ENCODE data around the gene JPT2. TPM values are rescaled to one million over a fixed set of nuclear protein-coding genes. Genes with fewer than 3 reads are reported as not detected.

The JPT2 gene
- total RNA-seq, 2 donors from 2014 or later: 15.5 to 24.4 TPM

GRCh38 chr16:1638757-1639156 is 39.3 kb upstream of the JPT2 start:
- TF ChIP-seq POLR2A (IDR thresholded peaks at IDR 0.05): no peak
- TF ChIP-seq, protein P1, sequence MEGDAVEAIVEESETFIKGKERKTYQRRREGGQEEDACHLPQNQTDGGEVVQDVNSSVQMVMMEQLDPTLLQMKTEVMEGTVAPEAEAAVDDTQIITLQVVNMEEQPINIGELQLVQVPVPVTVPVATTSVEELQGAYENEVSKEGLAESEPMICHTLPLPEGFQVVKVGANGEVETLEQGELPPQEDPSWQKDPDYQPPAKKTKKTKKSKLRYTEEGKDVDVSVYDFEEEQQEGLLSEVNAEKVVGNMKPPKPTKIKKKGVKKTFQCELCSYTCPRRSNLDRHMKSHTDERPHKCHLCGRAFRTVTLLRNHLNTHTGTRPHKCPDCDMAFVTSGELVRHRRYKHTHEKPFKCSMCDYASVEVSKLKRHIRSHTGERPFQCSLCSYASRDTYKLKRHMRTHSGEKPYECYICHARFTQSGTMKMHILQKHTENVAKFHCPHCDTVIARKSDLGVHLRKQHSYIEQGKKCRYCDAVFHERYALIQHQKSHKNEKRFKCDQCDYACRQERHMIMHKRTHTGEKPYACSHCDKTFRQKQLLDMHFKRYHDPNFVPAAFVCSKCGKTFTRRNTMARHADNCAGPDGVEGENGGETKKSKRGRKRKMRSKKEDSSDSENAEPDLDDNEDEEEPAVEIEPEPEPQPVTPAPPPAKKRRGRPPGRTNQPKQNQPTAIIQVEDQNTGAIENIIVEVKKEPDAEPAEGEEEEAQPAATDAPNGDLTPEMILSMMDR (IDR thresholded peaks at IDR 0.05): no peak
- WGBS, 2 donors: 89 to 90% methylated on average over 7 to 8 of the region's 8 CpGs
- H3K9me3 ChIP-seq: no peaks in the 10 kb centered on the region
- intact Hi-C loops (cut with DNase I): no loop called here
- no peak overlapping the region for H3K4me3 ChIP-seq
- H3K4me1 ChIP-seq: no peaks in the 10 kb centered on the region
- no peaks in the 10 kb centered on the region for H3K27me3 ChIP-seq
- DNase-seq (no peak), ATAC-seq (no peak)
- no peak overlapping the region for H3K27ac ChIP-seq
- peaks cover 0 to 19% of the 10 kb centered on the region in 2 donors for H3K36me3 ChIP-seq (replicated peaks in 1 of 2; ENCODE audit: insufficient read depth in 1 of 2, low read depth in 2 of 2)

DNA sequence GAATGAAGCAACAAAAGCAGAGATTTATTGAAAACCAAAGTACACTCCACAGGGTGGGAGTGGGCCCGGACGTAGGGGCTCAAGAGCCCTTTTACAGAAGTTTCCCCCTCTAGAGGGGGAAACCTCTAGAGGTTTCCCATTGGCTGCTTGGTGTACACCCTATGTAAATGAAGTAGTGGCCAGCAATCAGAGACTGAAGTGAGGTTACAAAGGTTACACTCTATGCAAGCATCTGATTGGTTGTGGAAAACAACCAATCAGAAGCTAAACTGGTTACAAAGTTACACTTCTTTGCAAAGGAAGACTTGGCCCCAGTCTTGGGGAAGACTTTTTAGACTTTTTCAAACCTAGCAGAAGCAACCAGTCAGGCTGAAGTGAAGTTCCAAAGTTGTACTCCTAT is 38.8 kb upstream of the JPT2 start:
- TF ChIP-seq POLR2A (IDR thresholded peaks at IDR 0.05): no peak
- TF ChIP-seq, protein P1 (IDR thresholded peaks at IDR 0.05): no peak
- no peak for ATAC-seq
- H3K36me3 ChIP-seq (replicated peaks in 1 of 2; ENCODE audit: insufficient read depth in 1 of 2, low read depth in 2 of 2): peaks cover 0 to 19% of the 10 kb centered on the region in 2 donors
- no peak overlapping the region for H3K27ac ChIP-seq
- 69 to 87% methylated on average over 2 of the region's 2 CpGs for WGBS, 2 donors
- no peaks in the 10 kb centered on the region for H3K9me3 ChIP-seq
- no peak for DNase-seq
- intact Hi-C loops (cut with DNase I): no loop called here
- no peaks in the 10 kb centered on the region for H3K4me1 ChIP-seq
- no peaks in the 10 kb centered on the region for H3K27me3 ChIP-seq
- H3K4me3 ChIP-seq: no peak overlapping the region

- H3K36me3 ChIP-seq (replicated peaks in 1 of 2; ENCODE audit: insufficient read depth in 1 of 2, low read depth in 2 of 2): peaks cover 0 to 18% of the 10 kb centered on the region in 2 donors
- intact Hi-C loops (cut with DNase I): no loop called here
- no peaks in the 10 kb centered on the region for H3K4me1 ChIP-seq
- TF ChIP-seq, protein P1 (IDR thresholded peaks at IDR 0.05): no peak
- TF ChIP-seq POLR2A (IDR thresholded peaks at IDR 0.05): no peak
- H3K27ac ChIP-seq: no peak overlapping the region
- no peaks in the 10 kb centered on the region for H3K9me3 ChIP-seq
- ATAC-seq (no peak), DNase-seq (no peak)
- 82 to 88% methylated on average over 11 of the region's 11 CpGs for WGBS, 2 donors
- no peak overlapping the region for H3K4me3 ChIP-seq
- no peaks in the 10 kb centered on the region for H3K27me3 ChIP-seq
Observed at GRCh38 chr16:1639860-1640259, 38.2 kb upstream of the JPT2 start.

DNA sequence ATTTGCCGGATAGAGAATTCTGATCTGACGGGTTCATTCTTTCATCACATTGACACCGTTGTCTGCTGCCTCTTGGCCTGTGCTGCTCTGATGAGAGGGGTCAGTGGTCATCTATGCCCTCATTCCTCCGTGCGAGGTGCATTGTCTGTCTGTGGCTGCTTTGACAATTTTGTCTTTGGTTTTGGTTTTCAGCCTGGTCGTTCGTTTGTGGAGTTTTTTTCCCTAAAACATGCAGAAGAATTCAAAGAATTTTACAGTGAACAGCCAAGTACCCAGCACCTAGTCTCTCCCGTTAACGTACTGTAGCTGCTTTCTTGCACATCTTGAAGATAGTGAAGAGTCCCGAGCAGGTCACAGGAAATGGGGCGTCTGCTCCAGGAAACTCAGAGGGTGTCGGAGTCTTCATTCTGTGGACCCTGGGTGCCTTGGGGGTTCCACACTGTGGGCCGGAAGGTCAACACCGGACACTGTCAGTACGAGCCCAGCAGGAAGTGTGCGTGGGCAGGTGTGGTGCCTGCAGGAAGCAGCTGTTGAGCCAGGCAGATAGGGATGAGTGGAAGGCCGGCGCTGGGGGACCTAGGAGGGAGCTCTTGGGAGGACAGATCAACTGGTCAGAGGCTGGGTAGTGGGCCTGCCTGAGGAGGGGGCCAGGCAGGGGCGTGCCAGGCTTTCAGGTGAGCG is 37.7 kb upstream of the JPT2 start:
- Histone ChIP-seq H3K4me3 (no peak overlapping the region), H3K27me3 (no peaks in the 10 kb centered on the region), H3K4me1 (no peaks in the 10 kb centered on the region), H3K36me3 (replicated peaks in 1 of 2; ENCODE audit: insufficient read depth in 1 of 2, low read depth in 2 of 2) (peaks cover 0 to 15% of the 10 kb centered on the region in 2 donors), H3K9me3 (no peaks in the 10 kb centered on the region), H3K27ac (no peak overlapping the region)
- intact Hi-C loops (cut with DNase I): no loop called here
- no peak for TF ChIP-seq POLR2A (IDR thresholded peaks at IDR 0.05)
- TF ChIP-seq, protein P1 (IDR thresholded peaks at IDR 0.05): no peak
- 81 to 86% methylated on average over 20 of the region's 20 CpGs for WGBS, 2 donors
- ATAC-seq (no peak), DNase-seq (no peak)

DNA sequence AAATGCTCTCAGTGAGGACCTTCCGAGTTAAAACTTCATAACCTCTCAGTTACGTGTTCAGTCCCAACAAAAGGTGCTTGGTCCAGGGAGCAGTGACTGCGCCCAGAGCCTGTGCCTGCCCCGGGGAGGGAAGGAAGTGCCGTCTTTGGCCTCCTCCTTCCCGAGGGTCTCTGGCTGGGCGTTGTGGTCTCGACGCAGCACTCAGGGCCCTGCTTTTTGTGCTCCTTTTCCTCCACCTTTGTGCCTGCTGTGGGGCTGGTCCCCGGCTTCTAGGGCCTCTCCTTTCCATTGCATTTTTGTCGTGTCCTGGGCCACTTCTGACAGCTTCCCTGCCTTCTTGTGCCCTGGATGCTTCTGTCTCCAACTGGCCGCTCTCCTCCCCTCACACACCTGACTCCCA is 36.8 kb upstream of the JPT2 start:
- no peaks in the 10 kb centered on the region for H3K27me3 ChIP-seq
- 86 to 92% methylated on average over 12 of the region's 12 CpGs for WGBS, 2 donors
- intact Hi-C loops (cut with DNase I): no loop called here
- no peaks in the 10 kb centered on the region for H3K4me1 ChIP-seq
- peaks cover 0 to 15% of the 10 kb centered on the region in 2 donors for H3K36me3 ChIP-seq (replicated peaks in 1 of 2; ENCODE audit: insufficient read depth in 1 of 2, low read depth in 2 of 2)
- H3K9me3 ChIP-seq: no peaks in the 10 kb centered on the region
- TF ChIP-seq, protein P1 (IDR thresholded peaks at IDR 0.05): no peak
- no peak for TF ChIP-seq POLR2A (IDR thresholded peaks at IDR 0.05)
- no peak for ATAC-seq
- no peak overlapping the region for H3K27ac ChIP-seq
- DNase-seq: no peak
- H3K4me3 ChIP-seq: no peak overlapping the region

All from body of pancreas (tissue), 4 donors.